ENCODE data around the gene PPP4C.
"Not testable (repeated sequence)": the region's sequence is repeated elsewhere in the genome, so short reads cannot be mapped to it uniquely, and the experiment has no call there.

Gene PPP4C

GRCh38 chr16:30096862-30097563 lies 21.2 kb downstream of the PPP4C start:
- no peak for DNase-seq (ENCODE audit: low spot score)

GRCh38 chr16:30104090-30104489 lies 28.3 kb downstream of the PPP4C start:
- DNase-seq (ENCODE audit: low spot score): no peak

- no peak for DNase-seq (ENCODE audit: low spot score)
Observed at GRCh38 chr16:30104492-30104891, 28.7 kb downstream of the PPP4C start.

GRCh38 chr16:30108059-30108850 lies 32.5 kb downstream of the PPP4C start:
- no peak for DNase-seq (ENCODE audit: low spot score)

GRCh38 chr16:30110661-30111060 lies 34.9 kb downstream of the PPP4C start:
- no peak for DNase-seq (ENCODE audit: low spot score)

GRCh38 chr16:30112197-30113030 lies 36.6 kb downstream of the PPP4C start:
- DNase-seq (ENCODE audit: low spot score): peak; percentile 53

- no peak for DNase-seq (ENCODE audit: low spot score)
Observed at GRCh38 chr16:30113031-30113710, 37.4 kb downstream of the PPP4C start, which contains the start of gene GDPD3. TSS of gene GDPD3 (minus strand) at chr16:30113537. CDS start at chr16:30113478, 59 bp downstream.

- no peak for DNase-seq (ENCODE audit: low spot score)
Observed at GRCh38 chr16:30113711-30114333, 38.0 kb downstream of the PPP4C start.

GRCh38 chr16:30114411-30114810 lies 38.6 kb downstream of the PPP4C start:
- DNase-seq (ENCODE audit: low spot score): no peak

- DNase-seq (ENCODE audit: low spot score): not testable (repeated sequence)
Observed at GRCh38 chr16:30114833-30115232, 39.0 kb downstream of the PPP4C start.

- no peak for DNase-seq (ENCODE audit: low spot score)
Observed at GRCh38 chr16:30115238-30115637, 39.4 kb downstream of the PPP4C start.

- no peak for DNase-seq (ENCODE audit: low spot score)
Observed at GRCh38 chr16:30116291-30117207, 40.8 kb downstream of the PPP4C start.

- DNase-seq (ENCODE audit: low spot score): no peak
Observed at GRCh38 chr16:30117768-30118167, 42.0 kb downstream of the PPP4C start.

GRCh38 chr16:30119428-30119827 lies 43.6 kb downstream of the PPP4C start:
- DNase-seq (ENCODE audit: low spot score): no peak

GRCh38 chr16:30120340-30121105 lies 44.7 kb downstream of the PPP4C start:
- no peak for DNase-seq (ENCODE audit: low spot score)

GRCh38 chr16:30121741-30122571 lies 46.2 kb downstream of the PPP4C start:
- no peak for DNase-seq (ENCODE audit: low spot score)

- DNase-seq (ENCODE audit: low spot score): no peak
Observed at GRCh38 chr16:30122604-30123160, 46.9 kb downstream of the PPP4C start.

- no peak for DNase-seq (ENCODE audit: low spot score)
Observed at GRCh38 chr16:30124985-30125379, 49.2 kb downstream of the PPP4C start.
